ENCODE measurements around the gene NCKAP5. TPM values are rescaled to one million over a fixed set of nuclear protein-coding genes. Genes with fewer than 3 reads are reported as not detected.

NCKAP5 gene
- total and polyA plus RNA-seq, 9 of the 15 experiments (the other 6 are each of a cell fraction or from before 2014, with no cell fraction given): not detected

GRCh38 chr2:132691556-132691955, 876.7 kb downstream of the NCKAP5 start:
- no TSS peak for BruUV-seq (replicated peaks)
- TF ChIP-seq, protein P1, sequence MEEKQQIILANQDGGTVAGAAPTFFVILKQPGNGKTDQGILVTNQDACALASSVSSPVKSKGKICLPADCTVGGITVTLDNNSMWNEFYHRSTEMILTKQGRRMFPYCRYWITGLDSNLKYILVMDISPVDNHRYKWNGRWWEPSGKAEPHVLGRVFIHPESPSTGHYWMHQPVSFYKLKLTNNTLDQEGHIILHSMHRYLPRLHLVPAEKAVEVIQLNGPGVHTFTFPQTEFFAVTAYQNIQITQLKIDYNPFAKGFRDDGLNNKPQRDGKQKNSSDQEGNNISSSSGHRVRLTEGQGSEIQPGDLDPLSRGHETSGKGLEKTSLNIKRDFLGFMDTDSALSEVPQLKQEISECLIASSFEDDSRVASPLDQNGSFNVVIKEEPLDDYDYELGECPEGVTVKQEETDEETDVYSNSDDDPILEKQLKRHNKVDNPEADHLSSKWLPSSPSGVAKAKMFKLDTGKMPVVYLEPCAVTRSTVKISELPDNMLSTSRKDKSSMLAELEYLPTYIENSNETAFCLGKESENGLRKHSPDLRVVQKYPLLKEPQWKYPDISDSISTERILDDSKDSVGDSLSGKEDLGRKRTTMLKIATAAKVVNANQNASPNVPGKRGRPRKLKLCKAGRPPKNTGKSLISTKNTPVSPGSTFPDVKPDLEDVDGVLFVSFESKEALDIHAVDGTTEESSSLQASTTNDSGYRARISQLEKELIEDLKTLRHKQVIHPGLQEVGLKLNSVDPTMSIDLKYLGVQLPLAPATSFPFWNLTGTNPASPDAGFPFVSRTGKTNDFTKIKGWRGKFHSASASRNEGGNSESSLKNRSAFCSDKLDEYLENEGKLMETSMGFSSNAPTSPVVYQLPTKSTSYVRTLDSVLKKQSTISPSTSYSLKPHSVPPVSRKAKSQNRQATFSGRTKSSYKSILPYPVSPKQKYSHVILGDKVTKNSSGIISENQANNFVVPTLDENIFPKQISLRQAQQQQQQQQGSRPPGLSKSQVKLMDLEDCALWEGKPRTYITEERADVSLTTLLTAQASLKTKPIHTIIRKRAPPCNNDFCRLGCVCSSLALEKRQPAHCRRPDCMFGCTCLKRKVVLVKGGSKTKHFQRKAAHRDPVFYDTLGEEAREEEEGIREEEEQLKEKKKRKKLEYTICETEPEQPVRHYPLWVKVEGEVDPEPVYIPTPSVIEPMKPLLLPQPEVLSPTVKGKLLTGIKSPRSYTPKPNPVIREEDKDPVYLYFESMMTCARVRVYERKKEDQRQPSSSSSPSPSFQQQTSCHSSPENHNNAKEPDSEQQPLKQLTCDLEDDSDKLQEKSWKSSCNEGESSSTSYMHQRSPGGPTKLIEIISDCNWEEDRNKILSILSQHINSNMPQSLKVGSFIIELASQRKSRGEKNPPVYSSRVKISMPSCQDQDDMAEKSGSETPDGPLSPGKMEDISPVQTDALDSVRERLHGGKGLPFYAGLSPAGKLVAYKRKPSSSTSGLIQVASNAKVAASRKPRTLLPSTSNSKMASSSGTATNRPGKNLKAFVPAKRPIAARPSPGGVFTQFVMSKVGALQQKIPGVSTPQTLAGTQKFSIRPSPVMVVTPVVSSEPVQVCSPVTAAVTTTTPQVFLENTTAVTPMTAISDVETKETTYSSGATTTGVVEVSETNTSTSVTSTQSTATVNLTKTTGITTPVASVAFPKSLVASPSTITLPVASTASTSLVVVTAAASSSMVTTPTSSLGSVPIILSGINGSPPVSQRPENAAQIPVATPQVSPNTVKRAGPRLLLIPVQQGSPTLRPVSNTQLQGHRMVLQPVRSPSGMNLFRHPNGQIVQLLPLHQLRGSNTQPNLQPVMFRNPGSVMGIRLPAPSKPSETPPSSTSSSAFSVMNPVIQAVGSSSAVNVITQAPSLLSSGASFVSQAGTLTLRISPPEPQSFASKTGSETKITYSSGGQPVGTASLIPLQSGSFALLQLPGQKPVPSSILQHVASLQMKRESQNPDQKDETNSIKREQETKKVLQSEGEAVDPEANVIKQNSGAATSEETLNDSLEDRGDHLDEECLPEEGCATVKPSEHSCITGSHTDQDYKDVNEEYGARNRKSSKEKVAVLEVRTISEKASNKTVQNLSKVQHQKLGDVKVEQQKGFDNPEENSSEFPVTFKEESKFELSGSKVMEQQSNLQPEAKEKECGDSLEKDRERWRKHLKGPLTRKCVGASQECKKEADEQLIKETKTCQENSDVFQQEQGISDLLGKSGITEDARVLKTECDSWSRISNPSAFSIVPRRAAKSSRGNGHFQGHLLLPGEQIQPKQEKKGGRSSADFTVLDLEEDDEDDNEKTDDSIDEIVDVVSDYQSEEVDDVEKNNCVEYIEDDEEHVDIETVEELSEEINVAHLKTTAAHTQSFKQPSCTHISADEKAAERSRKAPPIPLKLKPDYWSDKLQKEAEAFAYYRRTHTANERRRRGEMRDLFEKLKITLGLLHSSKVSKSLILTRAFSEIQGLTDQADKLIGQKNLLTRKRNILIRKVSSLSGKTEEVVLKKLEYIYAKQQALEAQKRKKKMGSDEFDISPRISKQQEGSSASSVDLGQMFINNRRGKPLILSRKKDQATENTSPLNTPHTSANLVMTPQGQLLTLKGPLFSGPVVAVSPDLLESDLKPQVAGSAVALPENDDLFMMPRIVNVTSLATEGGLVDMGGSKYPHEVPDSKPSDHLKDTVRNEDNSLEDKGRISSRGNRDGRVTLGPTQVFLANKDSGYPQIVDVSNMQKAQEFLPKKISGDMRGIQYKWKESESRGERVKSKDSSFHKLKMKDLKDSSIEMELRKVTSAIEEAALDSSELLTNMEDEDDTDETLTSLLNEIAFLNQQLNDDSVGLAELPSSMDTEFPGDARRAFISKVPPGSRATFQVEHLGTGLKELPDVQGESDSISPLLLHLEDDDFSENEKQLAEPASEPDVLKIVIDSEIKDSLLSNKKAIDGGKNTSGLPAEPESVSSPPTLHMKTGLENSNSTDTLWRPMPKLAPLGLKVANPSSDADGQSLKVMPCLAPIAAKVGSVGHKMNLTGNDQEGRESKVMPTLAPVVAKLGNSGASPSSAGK (IDR thresholded peaks at IDR 0.05): no peak
- TF ChIP-seq MTA3 (IDR thresholded peaks at IDR 0.05; ENCODE audit: borderline replicate concordance): no peak
- TF ChIP-seq RNF2 (IDR thresholded peaks at IDR 0.05): no peak
- TF ChIP-seq, protein P2, sequence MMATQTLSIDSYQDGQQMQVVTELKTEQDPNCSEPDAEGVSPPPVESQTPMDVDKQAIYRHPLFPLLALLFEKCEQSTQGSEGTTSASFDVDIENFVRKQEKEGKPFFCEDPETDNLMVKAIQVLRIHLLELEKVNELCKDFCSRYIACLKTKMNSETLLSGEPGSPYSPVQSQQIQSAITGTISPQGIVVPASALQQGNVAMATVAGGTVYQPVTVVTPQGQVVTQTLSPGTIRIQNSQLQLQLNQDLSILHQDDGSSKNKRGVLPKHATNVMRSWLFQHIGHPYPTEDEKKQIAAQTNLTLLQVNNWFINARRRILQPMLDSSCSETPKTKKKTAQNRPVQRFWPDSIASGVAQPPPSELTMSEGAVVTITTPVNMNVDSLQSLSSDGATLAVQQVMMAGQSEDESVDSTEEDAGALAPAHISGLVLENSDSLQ (IDR thresholded peaks at IDR 0.05): peak; percentile 26; the same call in 1 of the 2 replicates
- FAIRE-seq: no peak
- POLR2A ChIA-PET: no interaction called here
- H3K9me3 ChIP-seq (replicated peaks; ENCODE audit: control insufficient read depth, insufficient read depth, low read depth, low read length): no peaks in the 10 kb centered on the region
- H3K4me2 ChIP-seq (ENCODE audit: insufficient read depth, low read length): no peak overlapping the region
- CTCF ChIA-PET (ENCODE audit: low intra/inter-chr PET ratio): no interaction called here
- no peak overlapping the region for H3K4me3 ChIP-seq
- H3K9ac ChIP-seq (ENCODE audit: insufficient read depth in 1 of 2, low read depth in 2 of 2, low read length in 2 of 2): no peak overlapping the region
- H3K9me1 ChIP-seq (ENCODE audit: control insufficient read depth, insufficient read depth, low read length): no peaks in the 10 kb centered on the region
- no peak for DNase-seq (ENCODE audit: extremely low read depth in 1 of 4, low spot score in 3 of 4)
- ATAC-seq: no peak
- no peaks in the 10 kb centered on the region for H3K4me1 ChIP-seq (replicated peaks in 1 of 2; ENCODE audit: control insufficient read depth in 2 of 2, insufficient read depth in 2 of 2, low read length in 2 of 2)
- in situ Hi-C loops (cut with MboI) (no loop called here), intact Hi-C loops (cut with micrococcal nuclease) (no loop called here)
- no peaks in the 10 kb centered on the region for H4K20me1 ChIP-seq (replicated peaks; ENCODE audit: control insufficient read depth, insufficient read depth, low read length)
- WGBS (ENCODE audit: insufficient coverage, low coverage, missing lambda C conversion rate): 0% methylated on average over 4 of the region's 4 CpGs
- H3K36me3 ChIP-seq (ENCODE audit: control insufficient read depth, insufficient read depth, low read length): no peaks in the 10 kb centered on the region
- H3K79me2 ChIP-seq (ENCODE audit: control insufficient read depth, insufficient read depth, low read length): no peaks in the 10 kb centered on the region
- no peaks in the 10 kb centered on the region for H3K27me3 ChIP-seq (ENCODE audit: control insufficient read depth in 2 of 2, insufficient read depth in 2 of 2, low read length in 2 of 2)
- H3K27ac ChIP-seq (ENCODE audit: extremely low read depth, low read depth, low read length): no peak overlapping the region
- H2AFZ ChIP-seq (ENCODE audit: low read depth, low read length): no peak overlapping the region

Data from K562 (cell line).